Embryonic facial prominence (tissue), 1 donor: ENCODE data around the gene MIOX.

Experiments
- DNase-seq: peaks from one replicate; pipeline ENCODE4 v3.0.0-alpha.2; 2016; ENCODE audit errors: extremely low spot score

Gene MIOX

DNA sequence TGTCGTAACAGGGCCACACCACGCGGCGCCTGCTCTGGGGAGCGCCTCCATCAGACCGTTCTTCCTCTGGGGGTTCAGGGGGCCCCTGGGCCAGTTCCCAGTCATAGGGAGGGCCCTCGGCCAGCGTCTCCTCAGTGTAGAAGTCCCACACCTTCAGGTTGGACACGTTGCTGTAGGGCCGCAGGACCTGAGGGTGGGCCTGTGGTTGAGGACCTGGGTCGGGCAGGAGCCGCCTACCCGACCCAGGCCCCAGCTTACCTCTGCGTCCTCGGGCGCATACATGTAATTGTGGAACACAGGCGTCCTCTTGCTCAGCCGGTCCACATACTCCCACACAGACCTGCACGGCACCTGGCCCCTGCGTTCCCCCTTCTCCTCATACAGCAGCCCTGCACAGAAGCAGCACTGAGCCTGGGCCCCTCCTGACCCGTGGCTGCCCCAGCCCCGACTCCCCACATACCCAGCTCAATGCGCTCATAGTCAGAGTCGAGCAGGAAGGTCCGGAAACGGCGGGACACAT, 32.0 kb upstream of the MIOX start:
- DNase-seq, result no peak

DNA sequence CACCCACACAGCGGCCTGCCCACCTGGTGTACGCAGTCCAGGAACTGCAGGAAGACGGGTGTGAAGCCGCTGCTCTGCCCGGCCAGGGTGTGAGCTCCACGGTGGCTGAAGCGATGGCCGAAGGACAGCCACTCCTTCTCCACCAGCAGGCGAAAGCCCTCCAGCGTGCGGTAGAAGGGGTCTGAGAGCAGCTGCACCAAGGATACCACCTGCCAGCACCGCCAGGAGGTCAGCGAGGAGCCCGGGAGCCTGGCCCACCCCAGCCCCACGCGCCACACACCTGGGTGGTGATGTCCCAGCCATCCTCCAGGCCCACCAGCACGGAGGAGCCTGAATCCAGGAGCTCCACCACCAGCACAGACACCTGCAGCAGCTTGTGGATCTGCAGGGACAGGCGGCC, 31.5 kb upstream of the MIOX start:
- no peak for DNase-seq

DNA sequence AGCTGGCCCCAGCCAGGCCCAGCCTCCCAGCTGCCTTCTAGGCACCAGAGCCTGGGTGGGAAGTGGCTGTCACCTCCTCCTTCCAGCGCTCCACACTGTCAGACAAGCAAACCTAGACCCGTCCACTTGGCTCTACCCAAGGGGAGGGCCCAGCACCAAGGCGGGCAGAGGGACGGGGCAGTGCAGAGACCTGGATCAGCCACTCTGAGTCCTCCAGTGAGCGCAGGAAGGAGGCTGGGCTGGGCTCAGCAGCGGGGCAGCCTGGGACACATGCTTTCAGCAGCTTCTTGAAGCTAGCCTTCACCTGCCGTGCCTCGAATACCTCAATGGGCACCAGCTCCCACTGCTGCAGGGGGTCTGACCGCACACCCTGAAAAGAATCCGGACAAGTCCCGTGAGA, 30.6 kb upstream of the MIOX start:
- no peak for DNase-seq

DNA sequence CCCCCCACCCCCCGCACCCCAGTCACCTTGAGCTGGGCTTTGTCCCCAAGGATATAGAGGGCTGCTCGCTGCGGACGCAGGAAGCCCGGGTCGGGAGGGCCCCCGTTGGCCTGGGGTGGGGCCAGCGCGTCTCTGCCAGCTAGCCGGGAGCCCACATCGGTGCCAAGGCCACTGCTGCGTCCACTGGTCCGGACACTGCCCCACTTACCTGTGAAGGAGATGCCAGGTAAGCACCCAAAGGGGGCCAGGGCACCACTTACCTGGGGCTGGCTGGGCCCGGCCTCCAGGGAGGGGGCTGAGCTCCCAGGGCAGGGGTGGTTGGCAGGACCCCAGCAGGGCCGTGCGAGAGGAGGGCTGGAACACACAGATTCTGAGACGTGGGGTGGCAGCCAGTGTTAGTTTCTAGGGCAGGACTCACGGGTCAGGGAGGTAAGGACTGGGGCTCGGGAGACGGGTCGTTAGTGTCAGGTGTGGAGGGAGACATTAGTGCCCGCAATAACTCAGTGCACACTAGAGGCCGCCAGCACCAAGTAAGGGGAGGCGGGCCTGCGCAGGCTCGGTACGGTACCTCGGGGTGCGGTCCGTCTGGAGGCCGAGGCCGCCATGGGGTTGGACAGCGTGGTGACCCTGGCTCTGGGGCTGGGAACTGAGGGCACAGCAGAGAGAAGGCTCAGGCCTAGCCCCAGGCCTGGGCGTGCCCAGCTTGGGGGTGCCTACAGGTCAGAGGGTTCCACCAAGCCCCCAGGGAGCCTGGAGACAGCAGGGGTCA, 30.0 kb upstream of the MIOX start:
- no peak for DNase-seq

DNA sequence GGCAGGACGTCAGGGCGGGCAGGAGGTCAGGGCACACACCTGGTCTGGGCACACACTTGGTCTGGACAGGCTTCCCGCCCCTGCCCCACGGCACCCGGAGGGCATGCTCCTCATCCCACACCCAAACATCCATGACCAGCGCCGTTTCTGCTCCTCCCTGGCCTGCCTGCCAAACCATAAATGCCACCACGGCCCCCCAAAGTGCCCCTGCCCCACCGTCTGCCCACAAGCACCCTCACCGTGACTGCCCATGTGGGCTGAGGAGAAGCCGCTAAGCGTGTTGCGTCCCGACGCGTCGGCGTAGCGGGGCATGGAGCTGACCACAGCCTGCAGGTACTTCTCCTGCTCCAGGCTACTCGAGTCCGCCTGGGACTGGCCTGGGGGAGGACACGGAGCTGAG, 27.6 kb upstream of the MIOX start:
- DNase-seq, result no peak

DNA sequence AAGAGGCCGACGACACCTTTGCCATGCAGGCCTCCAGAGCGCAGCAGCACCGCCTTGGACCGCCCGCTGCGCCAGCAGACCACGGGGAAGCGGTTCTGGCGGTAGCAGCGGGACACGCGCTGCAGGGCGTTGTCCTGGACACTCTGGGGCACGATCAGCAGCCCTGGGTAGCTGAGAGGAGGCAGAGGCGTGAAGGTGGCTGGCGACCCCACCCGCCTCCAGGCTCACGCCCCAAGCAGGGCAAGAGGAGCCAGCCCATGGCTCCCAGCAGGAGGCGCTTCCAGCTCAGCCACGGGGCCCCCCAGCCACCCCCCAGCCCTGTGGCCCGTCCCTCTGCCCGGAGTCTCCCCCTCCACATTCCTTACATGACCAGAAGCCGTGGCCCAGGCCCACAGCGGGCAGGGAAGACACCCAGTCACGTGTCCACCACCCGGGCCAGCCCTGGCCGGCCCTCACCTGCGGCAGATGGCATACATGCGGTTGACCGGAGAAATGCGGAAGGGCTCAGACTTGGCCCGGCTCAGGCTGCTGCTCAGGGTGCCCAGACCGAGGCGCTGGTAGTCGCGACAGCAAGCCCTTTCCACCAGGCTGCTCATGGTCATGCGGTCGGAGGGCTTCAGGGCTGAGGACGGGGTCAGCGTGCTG, 27.0 kb upstream of the MIOX start:
- no peak for DNase-seq

DNA sequence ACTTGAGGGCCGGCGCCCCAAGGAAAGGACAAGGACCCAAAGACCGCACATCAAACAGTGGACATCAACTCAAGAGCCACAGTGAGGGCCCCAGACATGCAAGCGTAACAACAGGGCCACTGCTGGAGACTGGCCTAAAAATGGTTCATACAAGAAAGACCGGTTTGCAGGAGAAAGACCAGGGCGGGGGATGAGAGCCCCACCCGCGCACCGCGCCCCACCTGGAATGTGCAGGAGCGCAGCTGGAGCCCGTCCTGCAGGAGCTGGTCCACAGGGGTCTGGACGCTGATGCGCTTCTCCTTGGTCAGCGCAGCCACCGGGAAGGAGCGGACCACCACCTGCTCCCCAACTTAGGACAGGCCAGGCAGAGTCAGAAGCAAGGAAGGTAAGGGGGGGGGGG, 25.7 kb upstream of the MIOX start:
- DNase-seq, result no peak

DNA sequence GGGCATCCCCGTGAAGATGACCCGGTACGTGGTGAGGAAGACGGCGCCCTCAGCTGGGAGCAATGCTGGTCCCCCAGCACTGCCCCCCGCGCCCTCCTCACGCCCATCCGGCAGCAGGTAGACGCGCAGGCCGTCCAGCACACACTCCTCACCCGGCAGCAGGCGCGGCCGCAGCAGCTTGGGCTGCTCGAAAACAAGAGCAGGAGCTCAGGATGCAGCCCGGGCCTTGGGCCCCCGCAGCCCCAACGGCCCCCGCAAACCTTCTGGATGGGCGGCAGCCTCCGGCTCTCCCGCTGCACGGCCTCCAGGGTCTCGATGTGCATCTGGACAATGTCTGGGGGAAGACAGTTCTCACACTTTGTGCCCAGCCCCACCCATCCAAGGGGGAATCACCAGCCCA, 25.1 kb upstream of the MIOX start:
- no peak for DNase-seq

DNA sequence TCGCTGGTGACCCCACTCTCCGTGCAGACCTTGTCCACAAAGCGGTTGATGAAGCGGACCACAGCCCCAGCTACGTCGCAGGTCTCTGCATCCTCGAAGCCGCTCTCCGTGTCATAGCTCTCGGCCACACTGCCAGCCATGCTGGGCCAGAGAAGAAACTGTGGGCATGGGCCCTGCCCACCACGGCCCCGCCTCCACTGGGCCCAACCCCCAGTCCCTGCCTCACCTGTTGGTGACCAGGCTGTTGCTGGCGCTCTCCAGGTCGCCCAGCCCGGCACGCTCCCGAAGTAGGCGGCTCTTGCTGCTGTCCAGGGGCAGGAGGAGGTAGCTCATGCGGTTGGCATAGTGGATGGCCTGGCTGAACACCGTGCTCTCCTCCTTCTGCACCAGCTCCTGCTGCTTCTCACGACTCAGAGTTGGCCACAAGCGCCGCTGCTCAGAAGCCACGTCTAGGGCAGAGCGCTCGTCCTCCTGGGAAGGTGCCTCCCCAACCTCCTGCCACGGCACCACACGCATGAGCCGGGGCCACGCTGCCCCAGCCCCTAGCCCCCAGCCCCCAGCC, 24.6 kb upstream of the MIOX start:
- no peak for DNase-seq

DNA sequence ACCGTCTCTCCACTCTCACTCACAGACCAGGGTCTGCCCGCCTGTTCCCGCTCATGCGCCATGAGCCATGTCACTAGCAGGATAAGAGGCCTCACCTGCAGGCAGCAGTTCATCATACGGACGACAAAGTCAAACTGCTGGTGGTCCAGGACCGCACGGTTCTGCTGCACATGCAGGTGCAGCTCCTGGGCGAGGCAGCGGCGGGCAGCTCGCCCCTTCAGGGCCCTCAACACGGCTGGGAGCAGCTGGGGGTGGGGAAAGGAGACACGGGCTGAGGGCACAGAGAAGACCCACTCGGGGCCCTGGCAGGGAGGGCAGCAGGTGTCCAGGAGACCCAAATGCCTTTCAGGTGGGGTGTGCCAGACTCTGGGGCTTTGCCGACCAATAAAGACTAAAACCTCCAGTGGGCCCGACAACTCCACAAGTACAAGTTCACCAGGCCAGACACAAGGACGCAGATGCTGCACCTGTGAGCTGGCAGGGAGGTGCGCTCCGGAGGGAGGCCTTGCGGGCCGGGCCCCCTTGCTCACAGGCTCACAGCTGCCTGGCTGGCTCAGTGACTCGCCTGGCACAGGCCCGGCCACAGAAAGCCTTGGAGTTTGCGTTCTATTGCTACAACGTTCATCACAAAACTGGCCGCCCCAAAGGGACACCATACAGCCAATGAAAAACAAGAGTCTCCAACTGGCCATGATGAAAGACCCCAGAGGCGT, 23.3 kb upstream of the MIOX start:
- DNase-seq, result no peak

DNA sequence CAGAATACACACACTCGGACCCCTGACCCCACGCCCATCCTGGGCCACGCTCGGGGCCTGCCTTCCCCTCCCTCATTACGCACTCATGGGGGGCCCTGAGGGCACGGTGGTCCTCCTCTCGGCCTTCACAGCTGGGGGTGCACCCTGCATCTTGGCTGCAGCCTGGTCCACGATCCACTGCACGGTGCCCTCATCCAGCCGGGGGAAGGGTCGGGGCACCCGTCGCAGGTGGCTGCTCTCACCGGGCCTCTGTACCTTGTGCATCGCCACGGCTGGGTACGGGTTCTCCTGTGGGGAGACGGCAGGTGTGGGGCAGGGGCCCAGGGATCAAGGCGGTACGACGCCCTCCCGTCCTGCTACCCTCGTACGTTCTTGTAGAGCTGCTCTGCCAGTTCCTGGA, 22.2 kb upstream of the MIOX start:
- no peak for DNase-seq

DNA sequence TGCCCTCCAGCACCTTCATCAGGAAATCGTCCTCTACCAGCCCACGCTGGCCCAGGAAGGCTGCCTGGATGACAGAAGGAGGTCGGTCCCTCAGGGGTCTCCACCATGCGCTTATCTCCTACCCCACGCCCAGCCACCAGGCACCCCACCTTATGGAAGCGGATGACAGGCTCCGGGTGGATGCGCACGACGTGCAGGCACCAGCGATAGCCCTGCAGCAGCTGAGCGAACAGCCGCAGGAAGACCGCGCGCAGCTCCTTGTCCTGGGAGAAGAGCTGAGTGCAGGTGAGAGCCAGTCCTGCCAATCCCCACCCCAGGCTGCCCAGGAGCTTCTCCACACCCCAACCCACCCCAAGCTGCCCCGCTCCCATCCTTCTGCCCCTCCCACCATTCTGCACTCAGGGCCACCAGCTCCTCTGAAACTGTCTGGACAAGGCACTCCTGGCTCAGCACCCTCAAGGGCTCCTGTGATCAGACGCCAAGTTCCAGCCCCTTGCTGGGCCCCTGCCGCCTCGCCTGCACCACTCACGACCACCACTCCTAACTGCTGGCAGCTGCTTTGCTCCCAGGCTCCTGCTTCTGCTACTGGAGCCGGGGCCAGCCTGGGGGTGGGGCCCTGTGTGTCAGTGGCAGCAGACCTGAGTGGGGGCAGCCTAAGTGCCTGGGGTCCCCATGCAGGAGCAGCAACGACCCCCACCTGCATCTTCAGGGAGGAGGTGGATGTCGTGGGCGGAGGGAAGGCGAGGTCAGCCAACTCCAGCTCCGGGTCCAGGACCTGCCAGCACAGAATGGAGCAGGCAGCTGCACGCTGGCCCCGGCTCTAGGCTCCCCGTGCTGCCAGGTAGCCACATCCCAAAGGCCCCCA, 21.4 kb upstream of the MIOX start:
- DNase-seq, result no peak

DNA sequence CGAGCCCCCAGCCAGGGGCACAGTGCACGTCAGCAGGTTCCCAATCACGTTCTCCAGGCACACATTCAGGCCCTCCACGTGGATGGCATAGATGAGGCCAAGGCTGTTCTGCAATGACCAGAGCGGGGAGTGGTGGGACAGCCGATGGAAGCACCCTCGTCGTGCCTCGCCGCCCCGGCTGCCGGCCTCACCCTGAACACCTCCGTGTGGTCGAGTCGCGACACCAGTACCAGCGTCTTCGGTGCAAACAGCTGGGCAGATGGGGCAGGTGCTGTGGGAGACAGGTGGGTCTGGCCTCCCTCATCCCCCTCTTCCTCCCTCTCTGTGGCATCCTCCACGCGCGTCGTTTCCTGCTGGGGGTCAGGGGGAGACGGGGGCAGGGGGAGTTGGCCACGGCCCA, 19.3 kb upstream of the MIOX start:
- no peak for DNase-seq

DNA sequence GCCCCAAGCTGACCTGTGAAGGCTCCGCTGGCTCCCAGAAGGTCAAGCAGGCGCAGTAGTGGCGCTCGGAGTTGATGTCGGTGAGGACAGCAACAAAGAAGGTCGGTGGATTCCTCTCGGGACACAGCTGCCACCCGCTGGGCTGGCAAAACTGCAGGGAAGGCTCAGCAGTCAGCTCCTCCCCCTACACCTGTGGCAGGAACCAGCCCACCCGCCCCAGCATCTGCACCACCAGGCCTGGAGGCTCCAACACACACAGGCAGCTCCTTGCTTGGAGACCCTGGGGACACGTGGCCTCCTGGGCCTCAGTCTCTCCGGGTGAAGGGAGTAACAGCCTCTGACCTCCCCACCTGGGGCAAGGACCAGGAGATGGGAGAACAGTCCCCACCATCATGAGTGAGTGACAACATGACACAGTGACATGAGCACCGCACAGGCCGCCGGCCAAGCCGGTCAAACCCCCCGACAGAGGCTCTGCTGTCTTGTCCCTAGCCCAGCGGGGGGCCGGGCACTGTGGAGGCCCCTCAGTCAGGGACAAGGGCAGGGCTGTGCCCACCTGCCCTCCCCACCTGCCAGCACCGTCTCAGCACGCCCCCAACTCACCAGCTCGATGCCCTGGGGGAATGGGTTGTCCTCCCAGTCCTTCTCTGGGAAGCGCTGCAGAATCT, 18.8 kb upstream of the MIOX start:
- no peak for DNase-seq

DNA sequence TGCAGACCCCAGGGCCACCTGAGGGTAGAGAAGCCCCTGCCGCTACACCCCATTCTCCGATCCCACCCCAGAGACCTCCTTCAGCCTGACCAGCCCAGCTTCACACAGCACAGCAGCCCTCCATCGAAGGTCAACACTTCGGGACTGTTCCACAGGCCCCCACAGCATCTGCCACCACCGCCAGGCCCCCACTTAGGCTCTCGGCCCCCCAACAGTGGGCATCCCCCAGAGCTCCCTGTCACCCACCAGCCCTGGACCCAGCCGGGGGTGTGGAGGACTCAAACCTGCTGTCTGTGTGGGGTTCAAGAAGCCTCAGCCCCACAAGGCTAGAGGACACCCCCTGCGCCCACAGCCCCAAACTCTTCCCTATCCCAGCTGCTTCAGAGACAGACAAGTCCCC, 18.0 kb upstream of the MIOX start:
- no peak for DNase-seq

DNA sequence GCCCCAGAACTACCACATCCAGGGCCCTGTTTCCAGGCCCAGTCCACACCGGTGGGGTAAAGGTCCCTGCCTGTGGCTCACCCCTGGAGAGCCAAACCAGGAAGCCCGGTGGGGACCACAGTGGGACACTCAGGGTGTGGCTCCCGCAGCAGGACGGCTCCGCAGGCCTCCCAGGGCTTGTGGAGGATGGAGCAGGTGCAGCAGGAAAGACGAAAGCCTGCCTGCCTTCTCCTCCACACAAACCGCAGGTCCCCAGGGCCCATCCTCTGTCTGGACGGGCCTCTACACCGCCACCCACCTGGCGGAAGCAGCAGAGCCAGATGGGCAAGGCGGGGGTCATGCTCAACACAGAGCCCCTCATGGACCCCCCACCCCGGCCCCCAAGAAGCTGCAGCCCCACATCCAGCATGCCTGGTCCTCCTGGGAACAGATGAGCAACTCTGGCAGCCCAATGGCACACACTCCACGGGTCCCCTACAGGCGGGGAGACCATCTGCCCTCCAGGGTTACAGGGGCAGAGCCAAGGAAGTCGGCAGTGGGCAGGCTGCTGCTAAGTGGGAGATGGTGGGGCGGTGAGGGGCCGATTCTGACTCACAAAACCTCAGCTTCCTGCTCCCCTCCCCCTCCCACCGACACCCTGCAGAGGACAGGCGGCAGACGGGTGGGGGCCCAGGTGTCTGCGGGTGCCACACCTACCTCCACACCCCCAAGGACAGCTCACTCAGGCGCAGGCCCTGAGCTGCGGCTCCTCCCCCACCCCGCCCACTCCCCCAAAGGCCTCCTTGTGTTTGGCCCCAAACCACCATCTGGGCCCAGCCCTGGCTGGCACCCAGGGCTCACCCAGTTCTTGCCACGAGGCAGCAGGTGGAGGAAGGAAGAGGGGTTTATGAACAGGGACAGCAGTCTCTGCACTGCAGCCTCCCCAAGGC, 17.0 kb upstream of the MIOX start:
- DNase-seq, result no peak

DNA sequence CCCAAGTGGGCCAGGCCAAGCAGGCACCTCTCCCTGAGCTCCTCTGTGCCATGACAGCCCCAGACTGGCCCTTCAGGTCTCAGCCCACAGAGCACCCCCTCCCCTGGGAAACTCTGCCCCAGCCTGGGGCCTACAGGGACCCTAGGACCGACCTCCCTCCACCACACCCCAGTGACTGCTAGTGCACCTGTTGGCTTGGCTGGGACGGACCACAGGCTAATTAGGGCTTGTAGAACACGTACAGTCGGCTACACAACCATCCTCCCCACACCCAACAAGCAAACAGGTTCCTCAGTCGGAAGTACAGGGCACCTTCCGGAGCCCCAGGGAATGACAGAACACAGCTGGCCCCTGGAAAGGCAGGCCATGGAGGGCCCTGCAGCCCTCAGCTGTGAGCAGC, 16.2 kb upstream of the MIOX start:
- DNase-seq, result no peak

DNA sequence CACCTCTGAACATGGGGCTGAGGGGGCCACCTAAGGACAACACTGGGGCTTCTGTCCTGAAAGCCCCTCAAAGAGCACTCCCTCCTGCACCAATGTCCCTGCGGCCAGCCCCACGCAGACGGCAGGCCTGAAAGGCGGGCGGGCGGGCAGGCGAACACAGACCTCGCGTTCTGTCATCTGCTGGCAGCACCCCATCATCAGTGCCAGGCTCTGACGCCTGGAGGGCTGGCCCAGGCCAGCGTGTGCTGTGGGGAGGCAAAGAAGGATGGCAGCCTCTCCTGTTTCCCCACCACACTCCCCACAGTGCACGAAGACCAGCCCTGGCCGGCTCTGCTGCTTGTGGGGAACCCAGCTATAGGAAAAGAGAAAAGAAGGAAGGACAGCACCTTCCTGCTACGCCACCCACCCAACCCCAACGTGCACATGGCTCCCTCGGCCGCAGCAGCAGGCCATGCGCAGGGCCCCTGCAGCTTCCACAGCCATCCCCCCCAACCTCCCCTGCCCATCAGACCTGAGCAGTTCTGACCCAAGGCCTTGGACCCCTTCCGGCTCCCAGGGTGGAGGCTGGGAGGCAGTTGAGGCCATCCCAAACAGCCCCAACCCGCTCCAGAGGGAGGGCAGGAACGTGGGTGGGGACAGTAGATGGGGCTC, 15.3 kb upstream of the MIOX start:
- no peak for DNase-seq

DNA sequence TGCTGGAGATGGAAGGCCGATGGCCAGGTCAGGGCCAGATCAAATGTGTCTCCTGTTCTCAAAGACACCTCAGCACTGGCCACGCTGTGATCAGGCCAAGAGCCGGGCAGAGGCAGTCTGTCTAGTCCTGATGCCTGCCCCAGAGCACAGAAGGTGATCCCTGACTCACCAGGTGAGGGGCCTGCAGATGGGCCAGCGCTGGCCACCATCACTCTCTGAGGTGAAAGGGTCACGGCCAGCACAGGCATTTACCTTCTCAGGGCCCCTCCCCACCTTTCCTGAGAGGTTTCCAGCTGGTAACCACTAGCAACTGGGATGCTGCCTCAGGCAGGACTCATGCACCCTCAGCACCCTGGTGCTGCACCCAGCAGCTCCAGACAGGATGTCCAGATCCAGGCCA, 14.7 kb upstream of the MIOX start:
- DNase-seq, result no peak
